Daoy (cell line): ENCODE data around the gene IL1RN. TPM values are rescaled to one million over a fixed set of nuclear protein-coding genes. Genes with fewer than 3 reads are reported as not detected.

Source experiments
- DNase-seq: peaks from one replicate; pipeline ENCODE4 v3.0.0-alpha.2; 2015; ENCODE audit warnings: low read depth
- total RNA-seq: library from RNA; depleted of rRNA; stranded (reverse); fragments of >200 nt; shearing (Covaris generic); gene quantifications from 2 replicates; pipeline ENCODE4 v1.2.3, GENCODE V29; 2014

IL1RN gene
- total RNA-seq, 1 experiment from 2014 or later = not detected

DNA sequence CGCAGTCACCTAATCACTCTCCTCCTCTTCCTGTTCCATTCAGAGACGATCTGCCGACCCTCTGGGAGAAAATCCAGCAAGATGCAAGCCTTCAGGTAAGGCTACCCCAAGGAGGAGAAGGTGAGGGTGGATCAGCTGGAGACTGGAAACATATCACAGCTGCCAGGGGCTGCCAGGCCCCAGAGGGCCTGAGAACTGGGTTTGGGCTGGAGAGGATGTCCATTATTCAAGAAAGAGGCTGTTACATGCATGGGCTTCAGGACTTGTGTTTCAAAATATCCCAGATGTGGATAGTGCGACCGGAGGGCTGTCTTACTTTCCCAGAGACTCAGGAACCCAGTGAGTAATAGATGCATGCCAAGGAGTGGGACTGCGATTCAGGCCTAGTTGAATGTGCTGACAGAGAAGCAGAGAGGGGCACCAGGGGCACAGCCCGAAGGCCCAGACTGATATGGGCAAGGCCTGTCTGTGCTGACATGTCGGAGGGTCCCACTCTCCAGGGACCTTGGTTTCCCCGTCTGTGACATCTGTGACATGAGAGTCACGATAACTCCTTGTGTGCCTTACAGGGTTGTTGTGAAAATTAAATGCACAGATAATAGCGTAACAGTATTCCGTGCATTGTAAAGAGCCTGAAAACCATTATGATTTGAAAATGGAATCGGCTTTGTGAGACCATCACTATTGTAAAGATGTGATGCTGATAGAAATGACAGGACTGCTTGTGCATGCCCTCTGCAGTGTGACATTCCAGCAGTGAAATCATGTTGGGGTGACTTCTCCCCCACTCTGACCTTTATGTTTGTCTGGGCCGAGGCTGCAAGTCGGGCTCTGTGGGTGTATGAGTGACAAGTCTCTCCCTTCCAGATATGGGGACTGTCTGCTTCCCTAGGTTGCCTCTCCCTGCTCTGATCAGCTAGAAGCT lies 510 bp downstream of the IL1RN start:
- DNase-seq = no peak

DNA sequence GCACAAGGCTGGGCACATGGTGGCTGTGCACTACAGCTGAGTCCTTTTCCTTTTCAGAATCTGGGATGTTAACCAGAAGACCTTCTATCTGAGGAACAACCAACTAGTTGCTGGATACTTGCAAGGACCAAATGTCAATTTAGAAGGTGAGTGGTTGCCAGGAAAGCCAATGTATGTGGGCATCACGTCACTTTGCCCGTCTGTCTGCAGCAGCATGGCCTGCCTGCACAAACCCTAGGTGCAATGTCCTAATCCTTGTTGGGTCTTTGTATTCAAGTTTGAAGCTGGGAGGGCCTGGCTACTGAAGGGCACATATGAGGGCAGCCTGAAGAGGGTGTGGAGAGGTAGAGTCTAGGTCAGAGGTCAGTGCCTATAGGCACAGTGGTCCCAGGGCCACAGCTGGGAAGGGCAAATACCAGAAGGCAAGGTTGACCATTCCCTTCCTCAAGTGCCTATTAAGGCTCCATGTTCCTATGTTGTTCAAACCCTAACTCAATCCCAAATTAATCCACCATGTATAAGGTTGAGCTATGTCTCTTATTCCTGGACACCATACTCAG lies 2.2 kb downstream of the IL1RN start:
- DNase-seq = no peak

DNA sequence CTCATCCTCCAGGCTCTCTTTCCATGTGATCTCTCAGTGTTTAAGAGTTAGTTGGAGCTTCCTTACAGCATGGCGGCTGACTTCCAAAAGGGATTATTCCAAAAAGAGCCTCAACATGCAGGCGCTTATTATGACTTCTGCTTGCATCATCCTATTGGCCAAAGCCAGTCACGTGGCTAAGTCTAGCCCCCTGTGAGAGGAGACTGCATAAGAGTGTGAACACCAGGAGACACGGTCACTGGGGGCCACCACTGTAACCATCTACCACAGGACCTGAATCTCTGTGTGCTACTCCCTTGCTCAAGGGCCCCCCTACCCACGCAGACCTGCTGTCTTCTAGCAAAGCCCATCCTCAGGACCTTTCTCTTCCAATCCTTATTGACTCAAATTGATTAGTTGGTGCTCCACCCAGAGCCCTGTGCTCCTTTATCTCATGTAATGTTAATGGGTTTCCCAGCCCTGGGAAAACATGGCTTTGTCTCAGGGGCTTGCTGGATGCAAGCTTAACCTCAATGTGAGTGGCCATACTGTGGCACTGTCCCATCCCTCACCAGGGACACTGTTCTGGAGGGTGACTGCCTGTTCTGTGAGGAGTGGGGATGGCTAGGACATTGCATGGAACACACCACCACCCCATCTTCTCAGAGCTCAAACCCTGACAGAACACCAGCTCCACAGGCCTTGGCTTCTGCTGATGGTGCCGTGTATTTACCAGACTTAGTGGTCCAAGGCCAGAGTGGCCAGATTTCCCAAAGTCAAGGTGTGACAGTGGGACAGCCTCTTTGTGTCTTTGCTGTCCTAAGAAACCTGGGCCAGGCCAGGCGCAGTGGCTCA lies 4.2 kb downstream of the IL1RN start:
- DNase-seq = no peak

DNA sequence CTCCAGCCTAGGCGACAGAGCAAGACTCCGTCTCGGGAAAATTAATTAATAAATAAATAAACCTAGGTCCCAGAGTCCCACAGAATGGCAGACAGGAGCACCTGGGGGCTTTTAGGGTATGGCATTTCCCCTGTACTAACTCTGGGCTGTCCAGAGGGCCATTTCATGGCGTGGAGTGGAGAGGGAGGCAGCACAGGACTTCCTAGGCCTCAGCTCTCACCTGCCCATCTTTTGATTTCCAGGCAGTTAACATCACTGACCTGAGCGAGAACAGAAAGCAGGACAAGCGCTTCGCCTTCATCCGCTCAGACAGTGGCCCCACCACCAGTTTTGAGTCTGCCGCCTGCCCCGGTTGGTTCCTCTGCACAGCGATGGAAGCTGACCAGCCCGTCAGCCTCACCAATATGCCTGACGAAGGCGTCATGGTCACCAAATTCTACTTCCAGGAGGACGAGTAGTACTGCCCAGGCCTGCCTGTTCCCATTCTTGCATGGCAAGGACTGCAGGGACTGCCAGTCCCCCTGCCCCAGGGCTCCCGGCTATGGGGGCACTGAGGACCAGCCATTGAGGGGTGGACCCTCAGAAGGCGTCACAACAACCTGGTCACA lies 5.1 kb downstream of the IL1RN start:
- no peak for DNase-seq

DNA sequence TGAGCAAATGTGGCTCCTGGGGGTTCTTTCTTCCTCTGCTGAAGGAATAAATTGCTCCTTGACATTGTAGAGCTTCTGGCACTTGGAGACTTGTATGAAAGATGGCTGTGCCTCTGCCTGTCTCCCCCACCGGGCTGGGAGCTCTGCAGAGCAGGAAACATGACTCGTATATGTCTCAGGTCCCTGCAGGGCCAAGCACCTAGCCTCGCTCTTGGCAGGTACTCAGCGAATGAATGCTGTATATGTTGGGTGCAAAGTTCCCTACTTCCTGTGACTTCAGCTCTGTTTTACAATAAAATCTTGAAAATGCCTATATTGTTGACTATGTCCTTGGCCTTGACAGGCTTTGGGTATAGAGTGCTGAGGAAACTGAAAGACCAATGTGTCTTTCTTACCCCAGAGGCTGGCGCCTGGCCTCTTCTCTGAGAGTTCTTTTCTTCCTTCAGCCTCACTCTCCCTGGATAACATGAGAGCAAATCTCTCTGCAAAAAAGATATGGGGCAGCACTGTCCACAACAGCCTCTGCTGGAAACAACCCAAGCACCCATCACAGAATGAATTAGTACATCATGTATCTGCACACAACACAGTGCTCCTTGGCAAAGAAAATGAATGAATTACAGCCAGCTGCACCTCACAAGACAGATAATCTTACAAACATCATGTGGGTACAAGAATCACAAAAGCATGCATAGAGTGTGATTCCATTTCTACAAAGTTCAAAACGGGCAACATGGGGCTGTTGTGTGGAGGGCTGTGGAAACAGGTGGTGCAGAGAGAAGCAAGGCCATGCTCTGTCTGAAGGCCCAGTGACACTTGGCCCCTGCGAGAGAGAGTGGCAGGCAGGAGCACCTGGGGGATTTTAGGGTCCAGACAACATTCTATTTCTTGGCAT lies 6.6 kb downstream of the IL1RN start:
- peak; percentile 15 for DNase-seq

DNA sequence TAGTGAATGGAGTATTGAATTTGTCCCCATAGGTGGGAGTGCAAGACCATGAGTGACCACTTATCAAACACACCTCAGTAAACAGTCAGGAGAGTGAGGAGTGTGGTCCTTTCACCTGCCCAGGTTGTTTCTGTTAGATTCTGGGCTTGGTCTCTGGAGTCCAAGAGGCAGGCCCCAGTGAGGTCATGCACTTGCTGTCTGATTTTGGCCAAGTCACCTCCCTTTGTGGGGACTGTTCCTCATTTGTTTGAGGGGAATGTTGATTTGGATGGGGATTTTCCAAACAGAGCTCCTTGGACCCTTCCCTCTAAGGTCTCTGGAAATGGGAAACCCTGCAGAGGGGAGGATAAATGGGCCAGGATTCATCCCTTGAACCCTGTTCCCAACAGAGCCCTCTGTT lies 7.3 kb downstream of the IL1RN start:
- no peak for DNase-seq

DNA sequence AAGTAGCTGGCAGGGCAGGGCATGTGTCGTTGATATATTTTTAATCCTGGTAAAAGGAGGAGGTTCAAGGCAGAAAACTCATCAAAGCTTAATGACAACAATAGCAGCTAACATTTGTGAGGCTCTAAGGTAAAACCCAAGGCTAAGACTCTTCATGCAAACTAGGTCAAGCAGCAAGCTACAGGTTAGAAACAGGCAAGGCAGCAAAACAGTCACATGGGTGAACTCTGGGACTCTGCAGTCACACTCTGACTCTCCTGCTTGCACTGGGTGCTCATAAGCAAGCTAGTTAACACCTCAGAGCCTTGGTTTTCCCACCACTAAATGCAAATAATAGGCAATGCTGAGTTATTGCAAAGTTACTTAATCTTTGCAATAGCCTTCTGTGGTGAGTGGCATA lies 7.9 kb downstream of the IL1RN start:
- DNase-seq = no peak

DNA sequence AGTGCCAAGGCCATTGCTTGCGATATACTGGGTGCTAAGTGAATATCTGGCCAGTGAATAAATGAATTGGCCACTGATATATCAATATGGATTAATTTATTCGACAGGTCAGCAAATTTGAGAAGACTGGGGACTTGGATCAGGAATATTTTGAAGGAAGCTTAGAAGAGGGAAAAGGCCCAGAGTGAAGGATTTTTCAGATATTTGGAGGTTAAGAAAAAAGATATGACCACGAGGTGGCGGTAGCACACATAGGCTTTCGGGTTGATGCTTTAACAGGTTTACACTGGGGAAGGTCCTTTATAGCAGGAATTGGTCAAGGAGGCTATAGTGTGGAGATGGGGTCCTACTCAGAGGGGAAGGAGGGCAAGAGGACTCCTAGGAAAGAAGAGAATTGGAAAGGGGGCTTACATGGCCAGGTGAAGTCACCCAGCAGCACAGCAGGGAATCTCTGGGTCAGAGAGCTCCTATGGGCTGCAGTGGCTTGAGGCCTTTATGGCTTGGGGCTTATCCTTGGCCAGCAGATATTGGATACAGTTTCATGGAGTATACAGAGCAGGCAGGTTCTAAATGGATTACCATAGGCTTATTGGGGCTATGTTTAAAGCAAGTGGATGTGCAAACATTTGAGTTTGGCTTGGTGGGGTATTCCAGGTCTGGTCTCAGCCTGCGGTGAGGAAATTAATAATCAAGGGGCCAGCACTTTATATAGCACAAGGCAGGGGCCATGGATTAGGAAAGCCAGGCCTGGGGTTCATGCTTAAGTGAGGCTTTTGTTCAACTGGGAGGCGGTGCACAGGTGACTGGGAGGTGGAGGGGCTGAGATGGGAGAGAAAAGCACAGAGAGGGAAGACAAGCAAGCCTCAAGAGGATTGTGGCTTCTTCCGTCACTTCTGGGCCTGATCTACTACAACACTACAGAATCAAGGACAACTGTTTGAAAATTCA lies 9.7 kb downstream of the IL1RN start:
- DNase-seq = peak; percentile 31

DNA sequence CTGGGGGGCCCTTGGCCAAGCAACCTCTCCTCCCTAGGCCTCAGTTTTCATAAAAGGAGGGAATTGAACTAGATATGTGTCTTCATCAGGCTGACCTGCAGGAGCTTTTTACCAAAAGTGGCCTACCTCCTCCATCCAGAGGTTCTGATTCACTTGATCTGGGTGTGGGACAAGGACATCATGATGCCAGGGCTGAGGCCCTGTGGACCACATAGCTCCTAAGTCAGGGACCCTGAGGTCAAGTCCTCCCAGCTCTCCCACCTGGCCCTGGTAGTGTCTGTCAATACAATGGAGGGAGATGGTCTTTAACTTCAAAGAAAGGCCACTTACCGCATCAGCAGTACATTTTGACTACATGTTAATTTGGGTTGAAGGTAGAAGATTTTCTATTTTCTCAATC lies 10.4 kb downstream of the IL1RN start:
- DNase-seq = no peak

DNA sequence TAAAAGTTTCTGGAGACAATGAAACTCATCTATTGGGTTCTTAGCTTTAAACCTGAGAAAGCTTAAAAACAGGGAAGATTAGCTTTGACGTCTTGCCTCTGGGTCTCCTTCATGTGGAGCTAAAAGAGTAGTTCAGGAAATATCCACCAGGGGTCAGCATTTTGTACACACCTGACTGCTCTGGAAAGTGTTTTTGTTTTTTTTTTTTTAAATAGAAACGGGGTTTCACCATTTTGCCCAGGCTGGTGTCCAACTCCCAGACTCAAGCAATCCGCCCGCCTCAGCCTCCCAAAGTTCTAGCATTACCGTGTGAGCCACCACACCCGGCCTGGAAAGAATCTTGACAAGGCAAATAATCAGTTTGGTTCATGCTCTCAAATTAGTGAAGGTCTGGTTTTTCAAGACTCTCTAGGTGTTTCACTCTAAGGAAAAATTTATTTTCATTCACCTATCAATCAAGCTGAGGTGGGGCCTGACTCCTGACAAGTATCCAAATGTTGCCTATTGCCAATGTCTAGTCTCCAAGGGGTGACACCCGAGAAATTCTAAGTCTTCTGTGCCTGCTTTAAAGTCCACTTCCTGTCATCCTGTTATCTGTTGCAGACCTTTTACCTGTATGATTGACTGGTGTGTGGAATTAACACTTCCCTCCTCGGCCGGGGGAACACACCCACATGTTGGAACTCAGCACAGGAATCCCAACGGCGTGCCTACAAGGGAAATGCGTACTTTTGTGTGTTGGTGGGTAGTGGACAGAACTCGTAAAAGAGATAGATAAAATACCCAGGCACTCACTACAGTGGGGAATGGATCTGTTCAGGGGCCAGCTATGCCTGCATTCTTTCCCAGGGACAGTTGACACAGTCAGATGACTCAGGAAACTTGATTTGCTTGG lies 11.3 kb downstream of the IL1RN start:
- peak; percentile 59 for DNase-seq

DNA sequence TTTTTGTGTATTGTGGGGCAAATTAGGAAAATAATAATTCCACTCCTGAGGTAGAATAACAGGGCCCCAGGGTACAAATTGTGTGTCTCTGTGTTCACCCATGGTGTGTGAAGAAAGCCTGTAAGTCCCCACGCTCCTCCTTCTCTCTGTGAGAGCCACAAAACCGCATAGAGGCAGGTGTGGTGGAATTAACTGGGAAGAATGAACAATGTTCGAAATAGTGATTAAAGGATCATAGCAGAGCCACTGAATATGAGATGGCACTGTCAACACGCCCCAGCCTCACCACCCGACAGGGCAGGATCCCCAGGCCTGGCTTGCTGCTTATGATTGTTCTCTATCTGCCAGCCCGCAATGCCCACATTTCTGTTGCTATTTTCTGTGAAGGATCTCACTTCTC lies 14.1 kb downstream of the IL1RN start:
- DNase-seq = no peak

DNA sequence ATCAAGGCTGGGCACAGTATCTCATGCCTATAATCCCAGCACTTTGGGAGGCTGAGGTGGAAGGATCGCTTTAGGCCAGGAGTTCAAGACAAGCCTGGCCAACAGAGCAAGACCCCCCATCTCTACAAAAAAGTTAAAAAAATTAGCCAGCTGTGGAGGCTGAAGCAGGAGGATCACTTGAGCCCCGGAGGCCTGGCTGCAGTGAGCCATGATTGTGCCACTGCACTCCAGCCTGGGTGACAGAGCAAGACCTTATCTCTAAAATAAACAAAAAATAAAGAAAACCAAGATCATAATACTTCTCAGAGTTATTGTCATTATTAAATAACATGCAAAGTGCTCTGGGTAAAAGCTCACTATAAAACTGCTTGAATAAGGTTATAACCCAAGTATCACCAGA lies 14.9 kb downstream of the IL1RN start:
- no peak for DNase-seq

DNA sequence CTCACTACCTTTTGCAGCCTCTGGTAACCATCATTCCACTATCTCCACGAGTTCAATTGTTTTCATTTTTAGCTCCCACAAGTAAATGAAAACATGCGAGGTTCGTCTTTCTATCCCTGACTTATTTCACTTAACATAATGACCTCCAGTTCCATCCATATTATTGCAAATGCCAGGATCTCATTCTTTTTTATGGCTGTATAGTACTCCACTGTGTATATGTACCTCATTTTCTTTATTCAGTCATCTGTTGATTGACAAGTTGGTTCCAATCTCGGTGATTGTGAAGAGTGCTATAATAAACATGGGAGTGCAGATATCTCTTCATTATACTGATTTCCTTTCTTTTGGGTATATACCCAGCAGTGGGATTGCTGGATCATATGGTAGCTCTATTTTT lies 16.9 kb downstream of the IL1RN start:
- no peak for DNase-seq

DNA sequence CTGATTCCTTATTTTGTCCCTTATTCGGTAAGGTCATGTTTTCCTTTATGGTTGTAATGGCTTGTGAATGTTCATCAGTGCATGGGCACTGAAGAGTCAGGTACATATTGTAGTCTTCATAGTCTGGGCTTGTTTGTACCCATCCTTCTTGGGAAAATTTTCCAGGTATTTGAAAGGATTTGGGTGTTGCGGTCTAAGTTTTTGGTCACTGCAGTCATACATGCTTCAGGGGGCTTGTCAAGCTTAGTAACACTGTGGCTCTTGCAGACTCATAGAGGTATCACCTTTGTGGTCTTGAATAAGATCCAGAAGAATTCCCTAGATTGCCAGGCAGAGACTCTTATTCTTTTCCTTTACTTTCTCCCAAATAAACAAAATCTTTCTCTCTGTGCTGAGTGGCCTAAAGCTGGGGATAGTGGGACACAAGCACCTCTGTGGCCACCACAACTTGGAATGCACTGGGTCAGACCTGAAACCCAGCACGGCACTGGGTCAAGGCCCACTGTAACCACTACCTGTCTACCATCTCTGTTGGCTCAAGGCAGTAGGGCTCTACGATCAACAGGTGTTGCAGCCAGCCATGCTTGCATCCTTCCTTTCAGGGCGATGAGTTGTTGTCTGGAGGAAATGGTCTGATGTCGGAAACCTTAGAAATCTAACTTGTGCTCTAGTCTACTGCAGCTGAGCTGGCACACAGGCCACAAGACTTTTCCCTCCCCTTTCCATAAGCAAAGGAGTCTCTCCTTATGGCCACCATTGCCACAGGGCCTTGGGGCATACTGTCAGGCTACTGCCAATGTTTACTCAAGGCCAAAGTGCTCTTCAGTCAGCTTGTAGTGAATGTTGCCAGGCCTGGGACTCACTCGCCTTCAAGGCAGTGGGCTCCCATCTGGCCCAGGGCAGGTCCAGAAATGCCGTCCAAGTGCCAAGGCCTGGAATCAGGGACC lies 21.5 kb downstream of the IL1RN start:
- DNase-seq = no peak

DNA sequence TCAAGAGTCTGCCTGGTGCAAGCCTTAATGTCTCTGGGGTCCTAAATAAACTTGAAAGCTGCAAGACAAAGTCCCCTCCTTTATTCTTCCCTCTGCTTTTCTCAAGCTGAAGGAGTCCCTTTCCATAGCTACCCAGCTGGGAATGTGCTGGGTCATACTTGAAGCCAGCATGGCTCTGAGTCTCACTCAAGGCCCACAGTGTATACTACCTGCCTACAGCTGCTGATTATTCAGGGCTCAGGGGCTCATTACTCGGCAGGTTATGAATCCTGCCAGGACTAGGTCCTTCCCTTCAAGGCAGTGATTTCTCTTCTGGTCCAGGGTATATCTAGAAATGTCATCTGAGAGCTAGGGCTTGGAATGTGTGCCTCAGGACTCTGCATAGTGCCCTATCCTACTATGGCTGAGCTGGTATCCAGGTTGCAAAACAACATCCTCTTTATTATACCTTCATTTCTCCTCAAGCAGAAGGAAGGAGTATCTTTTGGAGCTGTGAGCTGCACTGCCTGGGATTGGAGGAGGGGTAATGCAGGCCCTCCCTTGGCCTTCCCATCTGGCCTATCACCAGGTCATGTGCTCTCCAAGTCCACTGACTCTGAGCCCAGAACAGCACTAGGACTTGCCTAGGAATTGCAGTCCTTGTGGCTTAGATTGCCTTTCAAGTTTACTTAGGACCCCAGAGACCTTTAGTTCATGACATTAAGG lies 22.3 kb downstream of the IL1RN start:
- DNase-seq = no peak

DNA sequence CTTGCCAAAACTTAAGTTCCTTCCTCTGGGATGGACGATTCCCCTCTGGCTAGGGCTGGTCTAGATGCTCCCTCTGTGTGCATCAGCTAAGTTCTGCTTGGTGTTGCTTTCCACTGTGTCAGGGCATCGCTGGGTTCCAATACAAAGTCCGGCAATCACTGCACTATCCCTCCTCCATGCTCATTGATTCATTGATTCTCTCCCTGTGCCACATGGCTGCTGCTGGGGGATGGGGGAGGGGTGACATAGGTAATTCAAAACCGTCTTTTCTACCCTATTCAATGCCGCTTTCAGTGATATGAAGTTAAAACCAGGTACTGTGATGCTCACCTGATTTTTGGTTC lies 22.8 kb downstream of the IL1RN start:
- DNase-seq = no peak

DNA sequence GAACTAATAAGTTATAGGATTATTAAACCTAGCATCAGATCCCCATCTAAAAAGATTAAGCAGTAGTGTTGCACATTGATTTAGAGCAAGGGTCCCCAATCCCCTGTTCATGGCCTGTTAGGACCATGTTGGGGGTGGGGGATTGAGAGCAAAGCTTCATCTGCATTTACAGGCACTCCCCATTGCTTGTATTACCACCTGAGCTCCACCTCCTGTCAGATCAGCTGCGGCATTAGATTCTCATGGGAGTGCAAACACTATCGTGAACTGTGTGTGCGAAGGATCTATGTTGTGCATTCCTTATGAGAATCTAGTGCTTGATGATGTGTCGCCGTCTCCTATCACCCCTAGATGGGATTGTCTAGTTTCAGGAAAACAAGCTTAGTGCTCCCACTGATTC lies 27.9 kb downstream of the IL1RN start:
- no peak for DNase-seq
